Muscle layer of colon (tissue), 2 donors: ENCODE data around the gene PCBD1.

Source experiments
- H3K27ac ChIP-seq: one replicate; pipeline ENCODE4 v1.7.0; 2013; ENCODE audit warnings: low read depth, mild to moderate bottlenecking, low read length, moderate library complexity
- H3K27me3 ChIP-seq, 2 donors: one replicate each; pipeline ENCODE4 v1.7.0; 2013; ENCODE audit warnings: low read length in 2 of 2, mild to moderate bottlenecking in 2 of 2; ENCODE audit not compliant: insufficient read depth in 2 of 2, control insufficient read depth in 1 of 2
- H3K36me3 ChIP-seq: one replicate; pipeline ENCODE4 v1.7.0; 2013; ENCODE audit warnings: mild to moderate bottlenecking, low read length; ENCODE audit not compliant: insufficient read depth
- H3K4me1 ChIP-seq: one replicate; pipeline ENCODE4 v1.7.0; 2013; ENCODE audit warnings: mild to moderate bottlenecking, low read length; ENCODE audit not compliant: insufficient read depth
- H3K4me3 ChIP-seq, 2 donors: one replicate each; pipeline ENCODE4 v1.7.0; 2013; ENCODE audit warnings: low read length in 2 of 2, low read depth in 1 of 2, mild to moderate bottlenecking in 1 of 2, moderate library complexity in 1 of 2
- H3K9ac ChIP-seq: one replicate; pipeline ENCODE4 v1.7.0; 2013; ENCODE audit warnings: low read length
- H3K9me3 ChIP-seq: one replicate; pipeline ENCODE4 v1.7.0; 2013; ENCODE audit warnings: mild to moderate bottlenecking, low read length
- donor health status: abdominal sarcoma.
- donor health status: Adenocarcinoma of cecum.

Gene PCBD1

GRCh38 chr10:70894416-70894815 is 6.1 kb upstream of the PCBD1 start:
- H3K36me3 ChIP-seq: no peaks in the 10 kb centered on the region
- no peaks in the 10 kb centered on the region for H3K27me3 ChIP-seq
- no peak overlapping the region for H3K27ac ChIP-seq
- no peak overlapping the region for H3K9ac ChIP-seq
- H3K4me3 ChIP-seq: no peak overlapping the region
- H3K4me1 ChIP-seq: peaks cover under 1% of the 10 kb centered on the region
- no peaks in the 10 kb centered on the region for H3K9me3 ChIP-seq

DNA sequence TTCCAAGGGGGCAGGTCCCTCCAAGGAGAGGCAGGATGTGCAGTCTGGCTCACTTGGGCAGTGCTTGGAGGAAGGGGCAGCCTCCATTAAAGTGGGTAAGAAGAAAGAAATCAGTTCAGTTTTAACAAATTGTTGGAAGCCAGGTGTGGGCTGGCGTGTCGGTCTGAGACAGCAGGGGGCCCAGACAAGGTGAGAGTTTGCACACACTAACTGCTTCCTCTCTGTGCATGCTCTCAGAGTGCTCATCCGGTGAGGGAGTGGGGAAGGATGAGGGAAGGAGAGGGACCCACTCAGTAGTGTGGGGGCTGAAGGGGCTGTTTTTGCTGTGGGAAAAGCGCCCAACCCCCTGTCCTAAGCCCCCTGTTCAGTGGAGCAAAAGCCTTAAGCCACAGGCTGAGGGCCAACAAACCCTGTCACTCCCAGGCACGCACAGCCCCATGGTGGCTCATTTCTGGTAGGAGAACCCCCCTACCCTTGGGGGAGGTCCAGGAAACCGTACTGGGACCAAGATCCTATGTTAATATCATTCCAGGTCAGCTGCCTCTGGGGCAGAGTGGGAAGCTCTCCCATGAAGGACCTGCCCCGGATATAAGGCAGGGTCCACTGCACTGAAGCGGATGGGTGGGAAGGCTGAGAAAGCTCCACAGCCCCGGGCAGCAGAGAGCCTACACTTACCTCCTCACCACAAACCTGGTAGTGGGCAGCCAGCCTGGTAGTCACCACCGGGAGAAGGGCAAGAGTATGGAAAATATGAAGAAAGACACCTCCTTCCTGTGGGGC is 5.1 kb upstream of the PCBD1 start:
- Histone ChIP-seq H3K27ac (no peak overlapping the region), H3K9ac (no peak overlapping the region), H3K4me1 (peaks cover 9% of the 10 kb centered on the region), H3K4me3 (no peak overlapping the region), H3K36me3 (no peaks in the 10 kb centered on the region), H3K9me3 (no peaks in the 10 kb centered on the region), H3K27me3 (no peaks in the 10 kb centered on the region)

GRCh38 chr10:70892631-70893030 is 4.3 kb upstream of the PCBD1 start:
- H3K27ac ChIP-seq: no peak overlapping the region
- no peaks in the 10 kb centered on the region for H3K27me3 ChIP-seq
- H3K9me3 ChIP-seq: no peaks in the 10 kb centered on the region
- H3K4me3 ChIP-seq: no peak overlapping the region
- H3K36me3 ChIP-seq: no peaks in the 10 kb centered on the region
- H3K9ac ChIP-seq: no peak overlapping the region
- peaks cover 9% of the 10 kb centered on the region for H3K4me1 ChIP-seq

- no peak overlapping the region for H3K27ac ChIP-seq
- H3K36me3 ChIP-seq: no peaks in the 10 kb centered on the region
- H3K9me3 ChIP-seq: no peaks in the 10 kb centered on the region
- no peak overlapping the region for H3K4me3 ChIP-seq
- H3K27me3 ChIP-seq: no peaks in the 10 kb centered on the region
- peaks cover 19% of the 10 kb centered on the region for H3K4me1 ChIP-seq
- H3K9ac ChIP-seq: no peak overlapping the region
Measured at GRCh38 chr10:70891627-70892026, 3.3 kb upstream of the PCBD1 start.

DNA sequence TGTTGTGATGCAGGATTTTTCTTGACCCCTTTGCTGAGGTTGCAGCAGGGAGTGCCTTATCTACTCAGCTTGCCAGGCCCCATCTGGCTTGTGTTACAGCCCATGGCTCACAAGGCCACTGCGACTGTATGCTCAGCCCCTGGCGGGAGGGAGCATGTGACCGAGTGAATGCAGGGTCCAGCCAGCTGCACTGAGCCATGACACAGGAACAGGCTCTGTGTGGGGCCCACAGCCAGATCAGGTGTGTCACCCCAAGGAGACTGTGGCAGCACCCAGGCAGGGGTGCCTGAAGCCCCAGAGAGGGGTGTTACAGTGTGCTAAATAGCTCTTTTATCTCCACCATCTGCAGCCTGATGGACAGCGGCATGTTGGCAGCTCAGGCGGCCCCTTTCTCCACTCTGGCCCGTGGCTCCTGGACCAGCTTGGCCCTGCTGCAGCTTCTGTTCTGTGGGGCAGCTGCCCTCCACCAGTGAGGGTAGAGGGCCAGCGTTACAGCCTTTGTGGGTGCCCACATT is 2.6 kb upstream of the PCBD1 start:
- Histone ChIP-seq H3K4me3 (no peak overlapping the region), H3K9me3 (no peaks in the 10 kb centered on the region), H3K9ac (no peak overlapping the region), H3K36me3 (no peaks in the 10 kb centered on the region), H3K4me1 (peaks cover 20% of the 10 kb centered on the region), H3K27me3 (no peaks in the 10 kb centered on the region), H3K27ac (no peak overlapping the region)

DNA sequence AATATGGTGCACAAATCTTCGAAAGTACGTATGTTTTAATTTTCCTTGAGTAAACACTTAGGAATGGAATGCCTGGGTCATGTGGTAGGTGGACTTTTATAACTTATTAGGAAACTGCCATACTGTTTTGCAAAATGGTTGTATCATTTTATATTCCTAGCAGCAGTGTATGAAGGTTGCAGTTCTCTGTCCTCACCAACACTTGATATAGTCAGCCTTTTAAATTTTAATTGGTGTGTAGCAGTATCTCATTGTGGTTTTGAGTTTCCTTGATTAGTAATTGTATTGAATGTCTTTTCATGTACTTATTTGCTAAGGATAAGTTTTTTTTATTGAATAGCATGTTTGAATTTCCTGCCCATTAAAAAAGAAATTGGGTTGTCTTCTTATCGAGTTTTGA is 926 bp upstream of the PCBD1 start:
- H3K4me3 ChIP-seq: no peak overlapping the region
- H3K4me1 ChIP-seq: peaks cover 20% of the 10 kb centered on the region
- peaks cover 13% of the 10 kb centered on the region for H3K36me3 ChIP-seq
- H3K27ac ChIP-seq: peak overlapping the region; percentile 90
- no peaks in the 10 kb centered on the region for H3K9me3 ChIP-seq
- H3K9ac ChIP-seq: no peak overlapping the region
- H3K27me3 ChIP-seq: no peaks in the 10 kb centered on the region

GRCh38 chr10:70886921-70887665 is 1.3 kb downstream of the PCBD1 start:
- Histone ChIP-seq H3K4me3 (peak overlapping the region; percentile 80 to 85), H3K9me3 (no peaks in the 10 kb centered on the region), H3K27me3 (no peaks in the 10 kb centered on the region), H3K4me1 (peaks cover 20% of the 10 kb centered on the region), H3K9ac (peak overlapping the region; percentile 52), H3K27ac (peak overlapping the region; percentile 89), H3K36me3 (peaks cover 31% of the 10 kb centered on the region)

DNA sequence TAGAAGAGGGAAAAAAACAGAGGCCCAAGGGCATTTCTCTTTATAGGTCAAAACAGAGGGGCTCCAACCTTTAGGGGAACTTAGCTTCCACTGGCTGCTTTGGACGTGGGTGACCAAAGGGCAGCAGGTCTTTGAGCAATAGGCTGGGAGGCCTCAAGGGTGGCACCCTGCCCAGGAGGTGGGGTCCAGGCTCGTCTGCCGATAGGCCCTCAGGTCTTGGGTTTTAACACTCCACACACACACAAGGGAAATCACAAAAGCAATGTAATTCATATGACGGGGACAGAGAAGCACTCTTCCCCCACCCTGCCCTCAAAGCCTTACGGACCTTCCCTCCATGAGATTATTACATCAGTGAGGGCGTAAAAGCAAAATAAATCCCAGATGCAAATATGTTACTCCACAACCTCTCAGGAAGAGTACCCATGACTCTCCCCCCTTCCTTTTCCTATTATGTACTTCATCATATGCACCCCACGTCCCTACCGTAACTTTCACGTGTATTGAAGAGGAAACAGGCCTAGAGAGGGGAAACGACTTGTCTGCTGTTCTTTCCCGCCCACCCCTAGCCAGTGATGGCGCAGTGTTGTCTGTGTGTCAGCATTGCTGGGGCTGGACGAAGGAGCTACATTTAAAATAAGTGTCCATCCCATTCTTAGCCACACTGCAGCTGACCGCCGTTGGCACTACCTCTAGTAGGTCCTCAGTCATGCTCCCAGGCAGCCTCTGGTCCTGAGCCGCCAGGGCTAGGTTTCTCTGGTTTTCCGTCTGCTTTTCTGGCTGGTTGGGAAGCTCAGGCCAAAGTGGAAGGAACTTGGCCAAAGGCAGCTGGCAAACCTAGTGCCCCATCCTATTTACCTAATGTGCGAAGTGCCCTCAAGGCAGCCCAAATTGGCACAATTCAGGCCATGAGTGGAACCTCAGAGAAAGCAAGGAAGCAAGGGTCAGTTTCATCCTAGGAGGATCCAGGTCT is 2.1 kb downstream of the PCBD1 start:
- Histone ChIP-seq H3K9ac (peak overlapping the region; percentile 52), H3K9me3 (no peaks in the 10 kb centered on the region), H3K36me3 (peaks cover 40% of the 10 kb centered on the region), H3K27me3 (no peaks in the 10 kb centered on the region), H3K27ac (no peak overlapping the region), H3K4me3 (no peak overlapping the region), H3K4me1 (peaks cover 20% of the 10 kb centered on the region)

- Histone ChIP-seq H3K9me3 (no peaks in the 10 kb centered on the region), H3K4me3 (no peak overlapping the region), H3K27ac (no peak overlapping the region), H3K4me1 (peaks cover 20% of the 10 kb centered on the region), H3K27me3 (no peaks in the 10 kb centered on the region), H3K36me3 (peaks cover 40% of the 10 kb centered on the region), H3K9ac (no peak overlapping the region)
Measured at GRCh38 chr10:70885481-70885880, 2.9 kb downstream of the PCBD1 start.

- H3K36me3 ChIP-seq: peaks cover 40% of the 10 kb centered on the region
- H3K27ac ChIP-seq: no peak overlapping the region
- no peaks in the 10 kb centered on the region for H3K9me3 ChIP-seq
- H3K4me3 ChIP-seq: no peak overlapping the region
- H3K4me1 ChIP-seq: peaks cover 20% of the 10 kb centered on the region
- H3K27me3 ChIP-seq: no peaks in the 10 kb centered on the region
- no peak overlapping the region for H3K9ac ChIP-seq
Measured at GRCh38 chr10:70884741-70885140, 3.6 kb downstream of the PCBD1 start.

- peaks cover 69% of the 10 kb centered on the region for H3K36me3 ChIP-seq
- no peaks in the 10 kb centered on the region for H3K4me1 ChIP-seq
- H3K27me3 ChIP-seq: no peaks in the 10 kb centered on the region
- H3K9ac ChIP-seq: no peak overlapping the region
- no peak overlapping the region for H3K27ac ChIP-seq
- no peaks in the 10 kb centered on the region for H3K9me3 ChIP-seq
- no peak overlapping the region for H3K4me3 ChIP-seq
Measured at GRCh38 chr10:70880077-70880534, 8.3 kb downstream of the PCBD1 start.
